ENCODE data around the gene HCST.

Gene HCST

GRCh38 chr19:35879770-35880317 is 22.5 kb upstream of the HCST start:
- H3K4me3 ChIP-seq (replicated peaks; ENCODE audit: low read depth, low read length), result no peak overlapping the region
- no peak for TF ChIP-seq CTCF (IDR thresholded peaks at IDR 0.05; ENCODE audit: low read length, missing control alignments)
- DNase-seq (ENCODE audit: low read depth), result peak; percentile 87

- no peak overlapping the region for H3K4me3 ChIP-seq (replicated peaks; ENCODE audit: low read depth, low read length)
- DNase-seq (ENCODE audit: low read depth), result peak; percentile 86
- peak; percentile 51 for TF ChIP-seq CTCF (IDR thresholded peaks at IDR 0.05; ENCODE audit: low read length, missing control alignments)
Measured at GRCh38 chr19:35882114-35882832, 20.1 kb upstream of the HCST start.

GRCh38 chr19:35883882-35884281 is 18.4 kb upstream of the HCST start:
- no peak for DNase-seq (ENCODE audit: low read depth)
- TF ChIP-seq CTCF (IDR thresholded peaks at IDR 0.05; ENCODE audit: low read length, missing control alignments), result no peak
- no peak overlapping the region for H3K4me3 ChIP-seq (replicated peaks; ENCODE audit: low read depth, low read length)

GRCh38 chr19:35885225-35885738 is 17.0 kb upstream of the HCST start:
- DNase-seq (ENCODE audit: low read depth), result no peak
- no peak overlapping the region for H3K4me3 ChIP-seq (replicated peaks; ENCODE audit: low read depth, low read length)
- TF ChIP-seq CTCF (IDR thresholded peaks at IDR 0.05; ENCODE audit: low read length, missing control alignments), result no peak

GRCh38 chr19:35885904-35886303 is 16.4 kb upstream of the HCST start:
- no peak for DNase-seq (ENCODE audit: low read depth)
- no peak overlapping the region for H3K4me3 ChIP-seq (replicated peaks; ENCODE audit: low read depth, low read length)
- no peak for TF ChIP-seq CTCF (IDR thresholded peaks at IDR 0.05; ENCODE audit: low read length, missing control alignments)

- no peak for DNase-seq (ENCODE audit: low read depth)
- TF ChIP-seq CTCF (IDR thresholded peaks at IDR 0.05; ENCODE audit: low read length, missing control alignments), result no peak
- H3K4me3 ChIP-seq (replicated peaks; ENCODE audit: low read depth, low read length), result no peak overlapping the region
Measured at GRCh38 chr19:35887197-35887596, 15.1 kb upstream of the HCST start.

Measured in fibroblast of pulmonary artery (primary cell).